Left ventricle myocardium superior (tissue), 1 donor: ENCODE measurements around the gene MLKL. TPM values are rescaled to one million over a fixed set of nuclear protein-coding genes. Genes with fewer than 3 reads are reported as not detected.
"Not testable (repeated sequence)": the region's sequence is repeated elsewhere in the genome, so short reads cannot be mapped to it uniquely, and the experiment has no call there.

Experiments used
- ATAC-seq: fragments of 200-7000 bp; cut with Tn5 transposase; one replicate; pipeline ENCODE4 v1.9.1; 2020; ENCODE audit warnings: mild to moderate bottlenecking, moderate library complexity
- DNase-seq: peaks from one replicate; pipeline ENCODE4 v3.0.0-alpha.2; 2020
- intact Hi-C: fragments of 100-400 bp; cut with micrococcal nuclease; formaldehyde crosslinking; loops from one replicate; pipeline ENCODE4 v1.11.0; 2022
- total RNA-seq: library from RNA; stranded (reverse); fragmentation: NEBNext Ultra II Directional; extraction: Animal tissue kit (Norgen Biotek cat#: 25700); gene quantifications from one replicate; pipeline ENCODE4 v1.2.1, GENCODE V29; 2021
- donor health status: DM: no; HTN: yes; CAD: no; lungs with severe emphysema.

MLKL gene
- total RNA-seq, 1 donor from 2014 or later: 4.7 TPM

DNA sequence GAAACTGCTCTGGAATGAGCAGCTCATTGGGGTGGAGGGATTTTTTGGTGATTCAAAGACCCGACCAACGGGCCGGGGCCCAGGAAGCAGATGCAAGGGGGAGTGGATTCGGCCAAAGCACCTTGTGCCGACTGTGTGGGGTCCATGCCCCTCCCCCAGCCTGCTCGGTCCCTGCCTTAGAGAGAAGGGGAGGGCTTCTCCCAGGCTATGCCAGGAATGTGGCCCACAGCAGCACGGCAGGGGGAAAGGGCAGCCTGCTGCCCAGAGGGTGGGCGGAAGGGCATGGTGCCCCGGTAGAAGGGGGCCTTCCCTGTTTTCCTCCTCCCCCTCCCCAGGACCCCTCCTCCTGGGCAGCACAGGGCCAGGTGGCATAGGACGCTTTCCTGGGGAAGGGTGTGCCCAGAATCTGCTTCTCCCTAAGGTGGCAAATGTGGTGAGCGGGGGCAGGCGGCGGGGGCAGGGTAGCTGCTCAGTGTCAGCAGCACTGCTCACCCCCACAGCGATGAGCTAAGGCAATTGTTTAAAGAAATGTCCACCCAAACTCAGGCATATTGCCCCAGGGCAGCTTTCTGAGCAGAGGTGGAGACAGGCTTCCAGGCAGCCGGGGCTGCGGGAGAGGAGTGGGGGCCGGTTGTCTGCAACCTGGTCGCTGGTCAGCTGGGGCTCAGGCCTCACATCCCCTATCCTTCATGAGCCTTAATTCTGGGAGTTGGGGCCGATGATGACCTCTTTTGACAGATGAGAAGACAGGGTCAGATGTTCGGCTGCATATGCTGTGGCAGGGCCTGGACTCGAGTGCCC, 33.9 kb upstream of the MLKL start:
- ATAC-seq (no peak), DNase-seq (no peak)
- intact Hi-C loops: no loop called here

DNA sequence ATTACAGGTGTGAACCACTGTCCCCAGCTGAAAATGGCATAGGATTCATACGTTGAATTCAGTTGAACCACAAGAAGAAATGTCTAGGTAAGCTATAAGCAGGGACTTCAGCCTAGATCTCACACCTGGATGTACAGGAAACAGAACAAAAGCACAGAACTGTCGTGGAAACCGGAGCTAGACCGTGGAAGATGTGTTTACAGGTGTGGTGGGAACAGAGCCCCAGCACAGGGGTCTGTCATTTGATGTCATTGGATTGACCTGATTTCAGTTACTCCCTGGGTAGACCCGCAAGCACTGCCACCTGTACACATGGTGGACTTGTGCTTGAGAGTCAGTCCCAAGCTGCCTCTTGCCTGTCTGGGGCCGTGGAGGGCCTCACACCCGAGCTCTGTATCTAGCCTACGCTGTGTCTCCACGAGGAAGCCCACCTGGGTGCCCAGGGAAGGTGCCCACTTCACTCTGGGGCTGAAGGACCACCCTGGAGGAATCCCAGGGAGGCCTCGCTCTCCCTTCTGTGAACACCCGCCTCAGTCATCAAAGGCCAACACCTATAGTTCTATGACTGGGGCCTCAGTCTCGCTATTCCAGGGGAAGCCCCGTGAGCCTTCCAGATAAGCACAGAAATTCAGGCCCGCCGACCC, 32.2 kb upstream of the MLKL start:
- no peak for DNase-seq
- no peak for ATAC-seq
- intact Hi-C loops: no loop called here

DNA sequence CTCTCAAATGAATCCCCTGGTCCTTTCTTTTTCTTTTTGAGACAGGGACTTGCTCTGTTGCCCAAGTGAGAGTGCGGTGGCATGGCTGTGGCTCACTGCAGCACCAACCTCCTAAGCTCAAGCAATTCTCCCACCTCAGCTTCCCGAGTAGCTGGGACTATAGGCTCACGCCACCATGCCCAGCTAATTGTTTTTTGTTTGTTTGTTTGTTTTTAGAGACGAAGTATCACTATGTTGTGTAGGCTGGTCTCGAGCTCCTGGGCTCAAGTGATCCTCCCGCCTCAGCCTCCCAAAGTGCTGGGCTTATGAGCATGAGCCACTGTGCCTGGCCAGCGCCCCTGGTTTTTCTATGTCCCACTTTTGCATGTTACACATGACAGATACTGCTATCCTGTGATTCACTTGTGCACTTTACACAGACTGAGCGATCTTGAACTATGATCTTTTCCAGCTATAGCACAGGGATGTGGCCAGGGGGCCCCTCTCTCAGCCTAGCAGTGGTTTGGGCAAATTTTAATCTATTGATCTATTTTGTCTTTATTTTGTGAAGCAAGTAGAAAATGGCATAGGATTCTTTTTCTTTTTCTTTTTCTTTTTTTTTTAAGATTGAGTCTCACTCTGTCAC, 31.3 kb upstream of the MLKL start:
- intact Hi-C loops: no loop called here
- ATAC-seq: no peak
- DNase-seq: no peak

DNA sequence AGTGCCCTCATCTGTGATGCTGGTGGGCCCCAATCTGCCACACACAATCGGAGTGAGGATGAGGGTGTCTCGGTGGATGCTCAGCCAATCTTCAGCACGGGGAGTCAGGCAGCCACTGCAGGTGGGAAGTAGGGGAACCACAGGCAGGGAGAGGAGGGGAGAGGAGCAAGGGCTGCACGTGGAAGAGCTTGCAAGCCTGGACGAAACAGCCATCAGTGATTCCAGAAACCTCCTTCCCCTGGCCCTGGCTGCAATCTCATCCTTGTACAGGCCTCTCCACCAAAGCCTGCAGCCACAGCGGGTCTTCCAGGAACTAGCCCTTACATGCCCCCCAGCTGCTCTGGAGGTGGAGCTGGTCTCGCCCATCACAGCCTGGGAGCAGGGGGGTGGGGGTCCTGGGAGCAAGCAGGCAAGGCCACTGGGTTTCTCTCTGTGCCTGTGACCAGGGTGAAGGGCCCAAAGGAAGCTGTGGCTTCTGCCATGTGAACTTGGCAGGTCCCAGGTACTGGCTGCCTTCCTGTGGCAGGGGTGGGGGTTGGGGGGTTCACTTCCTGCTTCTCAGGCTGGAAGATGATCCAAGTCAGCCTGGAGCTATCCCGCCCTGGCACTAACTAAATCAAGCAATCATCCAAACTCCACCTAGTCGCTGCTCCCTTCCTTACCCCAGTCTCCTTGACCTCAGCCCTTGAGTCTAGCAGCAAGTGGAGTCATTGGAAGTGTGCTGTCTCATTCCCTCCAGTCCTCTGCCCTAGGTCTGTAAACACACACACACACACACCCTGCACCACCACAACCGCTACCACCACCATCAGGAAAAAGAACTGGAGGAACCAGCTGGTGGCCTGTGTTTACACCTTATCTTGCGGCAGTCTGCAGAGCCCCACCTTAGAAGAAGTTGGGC, 29.4 kb upstream of the MLKL start:
- intact Hi-C loops: no loop called here
- ATAC-seq: no peak
- DNase-seq: no peak

DNA sequence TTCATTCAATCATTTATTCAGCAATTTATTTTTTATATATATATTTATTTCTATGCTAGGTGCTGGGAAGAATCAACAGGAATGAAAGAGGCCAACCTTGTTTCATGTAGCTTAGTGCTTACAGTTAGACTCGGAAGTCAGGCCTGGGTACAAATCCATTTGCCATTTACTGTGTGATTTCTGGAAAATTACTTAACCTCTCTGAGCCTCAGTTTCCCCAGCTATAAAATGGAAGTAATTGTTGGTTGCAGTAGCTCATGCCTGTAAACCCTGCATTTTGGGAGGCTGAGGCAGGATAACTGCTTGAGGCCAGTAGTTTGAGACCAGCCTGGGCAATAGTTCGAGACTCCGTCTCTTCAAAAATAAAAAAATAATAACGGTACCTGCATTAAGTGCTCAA, 27.2 kb upstream of the MLKL start:
- no peak for DNase-seq
- no peak for ATAC-seq
- intact Hi-C loops: no loop called here

DNA sequence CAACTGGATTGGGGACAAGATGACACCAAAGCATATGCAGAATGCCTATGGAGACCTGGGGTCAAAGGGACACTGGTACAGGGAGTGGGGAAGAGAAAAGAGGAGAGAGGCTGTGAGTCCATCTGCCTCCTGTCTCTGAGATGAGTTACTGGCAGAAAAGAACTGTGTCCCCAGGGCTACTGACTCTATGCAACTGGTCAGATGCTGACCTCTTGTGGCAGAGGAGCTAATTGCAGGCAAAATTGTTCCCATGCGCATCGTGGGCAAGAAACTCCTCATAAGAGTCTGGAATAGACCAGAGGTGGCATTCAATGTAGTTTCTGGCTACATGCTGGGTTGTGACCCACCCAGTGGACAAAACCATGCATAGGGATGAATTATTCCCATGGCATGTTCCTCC, 26.1 kb upstream of the MLKL start:
- intact Hi-C loops: no loop called here
- ATAC-seq (no peak), DNase-seq (no peak)

DNA sequence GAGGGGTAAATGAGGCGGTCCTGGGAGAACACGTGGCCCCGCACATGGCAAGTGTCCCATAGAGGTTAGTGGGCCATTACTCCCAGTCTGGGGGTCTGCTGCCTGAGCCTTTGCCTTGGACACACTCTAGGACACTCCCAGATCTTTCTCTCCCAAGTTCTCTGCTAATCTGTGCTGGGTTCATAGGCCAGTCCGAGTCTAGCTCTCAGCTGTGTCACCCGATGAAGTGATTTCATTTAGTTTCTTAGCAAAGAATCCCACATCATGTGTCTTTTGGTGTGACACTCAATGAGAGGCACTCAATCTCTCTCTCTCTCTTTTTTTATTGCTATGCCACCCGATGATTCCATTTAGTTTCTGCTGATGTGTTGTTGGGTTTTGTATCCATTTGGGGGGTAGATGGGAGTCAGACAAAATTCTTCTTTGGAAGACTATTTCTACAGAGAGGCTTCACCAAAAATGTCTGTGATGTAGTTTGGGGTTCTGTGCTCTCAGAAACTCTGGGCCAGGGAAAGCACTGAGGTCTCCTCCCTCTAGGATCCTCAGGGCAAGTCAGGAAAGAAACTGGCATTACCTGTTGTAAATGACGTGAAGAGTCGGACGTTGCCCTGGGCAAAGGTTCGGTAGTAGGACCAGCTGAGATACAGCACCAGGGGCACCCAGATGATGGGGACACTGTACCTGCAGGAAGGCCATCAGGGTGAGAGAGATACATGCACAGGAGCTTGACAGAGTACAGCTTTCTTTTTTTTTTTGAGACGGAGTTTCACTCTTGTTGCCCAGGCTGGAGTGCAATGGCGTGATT, 25.2 kb upstream of the MLKL start:
- DNase-seq: no peak
- intact Hi-C loops: no loop called here
- ATAC-seq: no peak

DNA sequence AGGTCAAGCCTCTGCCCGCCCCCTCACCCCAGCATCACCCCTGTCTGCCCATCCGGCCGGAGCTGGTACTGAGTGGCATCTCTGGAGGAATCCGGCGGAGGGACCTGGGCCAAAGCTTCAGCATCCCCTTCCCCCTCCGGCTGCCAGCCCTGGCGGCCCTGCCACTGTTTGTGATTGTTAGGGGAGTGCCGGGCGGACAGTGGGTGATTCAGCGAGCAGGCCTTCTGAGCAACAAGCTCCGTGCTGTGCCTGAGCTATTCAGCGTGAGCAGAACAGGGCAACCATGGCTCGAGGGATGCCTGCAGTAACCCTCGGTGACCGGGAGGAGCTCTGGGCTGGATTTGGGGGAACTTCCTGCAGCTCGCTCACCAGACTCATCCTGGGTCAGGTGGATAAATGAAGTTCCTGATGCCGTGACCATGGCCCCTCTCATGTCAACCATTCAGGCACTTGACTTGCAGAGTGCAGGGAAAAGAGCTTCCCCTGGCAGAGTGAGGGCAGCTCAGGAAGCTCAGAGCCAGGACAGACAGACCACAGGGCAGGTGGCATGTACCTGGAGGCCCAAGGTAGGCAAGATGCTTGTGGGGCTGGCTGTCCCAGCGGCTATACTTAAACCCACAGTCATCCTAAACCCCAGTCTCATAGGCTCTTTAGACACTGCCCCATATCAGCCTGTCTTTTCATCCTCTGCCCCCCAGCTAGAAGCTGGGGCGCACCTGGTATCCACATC, 24.3 kb upstream of the MLKL start:
- no peak for ATAC-seq
- intact Hi-C loops: no loop called here

DNA sequence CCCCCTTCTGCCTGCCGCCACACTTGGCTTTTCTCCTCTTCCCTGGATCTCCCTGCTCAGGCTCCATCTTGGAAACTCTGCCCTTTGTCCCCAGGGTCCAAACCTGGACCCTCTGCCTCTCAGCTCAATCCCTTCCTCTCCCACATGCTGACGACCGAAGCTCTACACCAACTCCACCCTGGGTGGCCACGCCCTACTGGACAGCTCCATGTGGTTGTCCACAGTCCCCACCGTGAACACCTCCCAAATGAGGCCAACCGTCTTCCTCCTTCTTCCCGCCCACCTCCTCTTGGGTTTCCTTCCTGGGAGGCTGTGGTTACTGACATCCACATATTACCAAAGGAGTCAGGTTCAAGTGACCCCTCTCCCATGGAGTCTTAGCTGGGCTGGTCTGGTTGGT, 22.6 kb upstream of the MLKL start:
- ATAC-seq: no peak
- intact Hi-C loops: no loop called here
- no peak for DNase-seq

More for the DNA sequence above, 24.3 kb upstream of the MLKL start:
- DNase-seq: no peak

DNA sequence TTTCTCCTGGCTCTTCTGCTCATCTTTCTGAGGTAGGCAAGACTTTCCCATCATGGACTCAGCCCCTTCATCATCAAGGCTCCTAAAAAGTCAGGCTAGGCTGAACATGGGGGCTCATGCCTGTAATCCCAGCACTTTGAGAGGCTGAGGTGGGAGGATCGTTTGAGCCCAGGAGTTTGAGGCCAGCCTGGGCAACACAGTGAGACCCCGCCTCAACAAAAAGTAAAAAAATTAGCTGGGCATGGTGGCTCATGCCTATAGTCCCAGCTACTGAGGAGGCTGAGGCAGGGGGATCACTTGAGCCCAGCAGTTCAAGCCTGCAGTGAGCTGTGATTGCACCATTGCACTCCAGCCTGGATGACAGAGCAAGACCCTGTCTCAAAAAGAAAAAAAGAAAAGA, 21.5 kb upstream of the MLKL start:
- intact Hi-C loops, ATAC-seq, DNase-seq: not testable (repeated sequence)

DNA sequence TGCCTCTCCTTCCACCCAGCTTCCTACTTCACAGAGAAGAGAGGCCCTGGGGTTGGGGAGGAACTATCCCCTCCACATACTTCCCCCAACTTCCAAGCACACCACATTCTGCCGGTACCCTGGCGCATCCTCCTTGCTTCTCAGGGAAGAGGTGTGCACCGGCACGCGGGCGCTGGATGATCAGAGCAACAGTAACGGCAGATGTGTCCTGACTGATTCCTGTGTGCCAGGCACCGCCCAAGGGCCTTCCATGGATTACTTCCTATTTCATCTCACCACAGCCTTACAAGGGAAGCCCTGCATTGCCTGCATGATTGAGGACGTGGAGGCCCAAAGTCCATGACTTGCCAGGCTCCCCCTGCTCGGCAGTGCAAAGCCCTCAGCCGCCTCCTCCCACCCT, 21.1 kb upstream of the MLKL start:
- ATAC-seq: no peak
- intact Hi-C loops: no loop called here
- no peak for DNase-seq

DNA sequence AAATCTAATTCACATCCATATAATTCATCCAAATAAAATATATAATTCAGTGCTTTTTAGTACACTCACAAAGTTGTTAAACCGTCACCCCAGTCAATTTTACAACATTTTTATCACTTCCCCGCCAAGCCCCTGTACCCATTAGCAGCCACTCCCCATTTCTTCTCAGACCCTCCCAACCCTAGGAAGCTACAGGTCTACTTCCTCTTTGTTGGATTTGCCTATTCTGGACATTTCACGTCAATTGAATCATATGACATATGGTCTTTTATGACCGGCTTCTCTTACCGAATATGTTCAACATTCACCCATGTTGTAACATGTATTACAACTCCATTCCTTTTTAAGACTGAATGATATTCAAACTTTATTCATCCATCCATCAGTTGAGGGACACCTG, 19.9 kb upstream of the MLKL start:
- DNase-seq: no peak
- intact Hi-C loops: no loop called here
- no peak for ATAC-seq

DNA sequence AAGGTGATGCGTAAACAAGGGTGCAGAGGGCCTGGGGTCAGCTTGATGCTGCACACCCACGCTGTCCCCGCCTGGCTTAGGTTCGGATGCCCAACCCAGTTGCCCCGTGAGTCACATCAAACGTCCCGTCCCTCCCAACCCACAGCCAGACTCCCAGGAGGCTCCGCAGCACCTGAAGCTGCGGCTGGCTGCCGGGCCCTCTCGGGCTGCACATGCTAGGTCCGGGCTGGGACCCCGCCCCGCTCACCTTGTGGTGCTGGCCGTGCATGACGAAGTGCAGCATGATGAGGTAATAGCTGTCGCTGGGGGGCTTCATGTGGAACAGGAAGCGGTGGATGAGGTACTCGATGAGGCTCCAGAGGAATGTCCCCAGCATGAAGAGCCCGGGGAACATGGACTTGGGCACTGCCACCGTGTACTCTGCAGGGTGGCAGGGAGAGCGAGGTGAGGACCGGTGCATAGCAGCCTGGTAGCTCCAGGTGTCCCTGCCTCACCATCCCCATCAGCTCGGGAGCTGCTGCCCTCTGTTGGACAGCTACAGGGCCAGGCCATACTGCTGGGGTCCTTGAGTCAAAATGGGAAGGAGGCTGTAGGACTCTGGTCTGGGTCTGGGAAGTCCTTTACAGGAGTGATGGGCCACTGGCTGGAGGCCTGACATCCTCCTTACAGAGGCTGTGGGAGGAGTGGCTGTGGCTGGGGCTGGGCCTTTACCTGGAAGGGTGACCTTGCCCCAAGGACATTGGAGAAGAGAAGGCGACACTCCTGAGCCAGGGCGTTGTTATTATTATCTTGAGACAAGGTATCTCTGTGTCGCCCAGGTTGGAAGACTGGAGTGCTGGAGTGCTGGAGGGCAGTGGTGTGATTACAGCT, 18.3 kb upstream of the MLKL start:
- no peak for DNase-seq
- no peak for ATAC-seq
- intact Hi-C loops: no loop called here

DNA sequence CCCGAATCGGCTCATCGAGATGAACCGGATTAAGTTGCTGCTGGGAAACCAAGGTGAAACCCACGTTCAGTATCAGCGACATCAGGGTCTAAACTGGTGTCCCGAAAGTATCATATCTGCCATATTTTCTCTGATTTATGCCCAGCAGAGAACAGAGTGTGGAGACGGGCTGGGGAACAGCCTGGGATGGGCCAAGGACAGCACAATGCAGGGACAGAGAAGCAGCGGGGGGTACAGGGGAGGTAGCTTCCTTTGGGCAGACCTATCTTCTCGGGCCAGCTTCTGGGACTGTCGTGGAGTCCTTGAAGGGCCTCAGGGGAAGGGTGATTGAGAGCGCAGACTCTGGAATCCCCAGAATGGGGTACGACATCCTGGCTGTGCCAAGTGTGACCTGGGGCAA, 17.5 kb upstream of the MLKL start:
- intact Hi-C loops: no loop called here
- ATAC-seq: no peak
- DNase-seq: no peak

DNA sequence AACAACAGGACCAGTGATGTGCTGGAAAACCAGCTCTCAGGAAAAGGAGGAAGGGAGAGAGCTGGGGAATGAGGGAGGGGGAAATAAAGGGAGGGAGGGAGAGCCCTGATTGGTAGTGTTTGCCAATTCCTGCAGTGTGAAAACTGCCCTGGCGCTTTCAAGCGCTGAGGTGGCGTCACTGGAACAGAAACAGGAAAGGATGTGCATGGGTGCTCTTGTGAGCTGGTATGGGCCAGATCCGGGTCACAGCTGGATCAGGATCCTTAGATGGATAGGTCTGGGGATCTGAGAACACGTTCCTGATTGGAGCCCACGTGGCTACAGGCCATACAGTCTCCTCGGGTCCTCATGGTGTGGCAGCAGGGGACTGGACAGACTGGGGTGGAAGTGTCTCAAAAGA, 16.7 kb upstream of the MLKL start:
- no peak for DNase-seq
- intact Hi-C loops: no loop called here

DNA sequence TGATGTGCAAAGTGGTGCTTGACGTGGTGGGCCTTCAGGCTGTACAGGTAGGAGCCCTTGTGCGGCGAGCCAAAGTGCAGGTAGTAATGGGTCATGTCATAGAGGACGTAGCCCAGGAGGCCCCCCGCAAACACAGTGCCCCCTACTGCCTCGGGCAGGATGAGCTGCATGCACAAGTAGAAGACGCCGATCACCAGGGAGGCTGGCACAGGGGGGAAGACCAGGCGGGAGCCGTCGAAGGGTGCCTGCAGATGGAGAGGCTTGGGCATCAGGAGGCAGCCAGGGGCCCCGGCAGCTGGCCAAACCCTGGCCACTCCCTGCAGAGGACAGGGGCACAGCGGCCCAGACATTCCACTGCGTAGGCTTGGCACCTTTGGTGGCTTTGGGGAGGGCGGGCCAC, 15.7 kb upstream of the MLKL start:
- intact Hi-C loops: no loop called here
- ATAC-seq (no peak), DNase-seq (no peak)

More for the DNA sequence above, 16.7 kb upstream of the MLKL start:
- no peak for ATAC-seq

DNA sequence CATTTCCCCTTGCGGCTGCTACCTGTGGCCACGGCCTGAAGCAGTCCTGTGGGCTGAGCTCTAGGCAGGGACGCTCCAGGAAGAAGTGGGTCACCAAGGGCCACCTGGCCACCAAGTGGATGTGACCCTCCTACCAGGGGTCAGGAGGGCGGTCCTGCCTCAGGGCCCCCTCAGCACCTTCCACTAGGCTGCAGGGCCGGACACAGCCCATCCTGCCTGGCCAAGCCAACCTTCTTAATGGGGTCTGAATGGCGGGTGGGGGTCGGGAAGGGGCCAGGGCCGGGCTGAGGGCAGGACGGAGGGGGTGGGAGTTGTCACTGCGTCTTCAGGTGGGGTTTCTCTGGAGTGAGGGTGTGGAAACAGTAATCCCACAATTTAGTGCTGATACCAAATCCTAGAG, 13.2 kb upstream of the MLKL start:
- DNase-seq: no peak
- no peak for ATAC-seq
- intact Hi-C loops: no loop called here
